Fibroblast of skin of right quadriceps (primary cell): ENCODE measurements around the gene IER2.
"Not testable (repeated sequence)": the region's sequence is repeated elsewhere in the genome, so short reads cannot be mapped to it uniquely, and the experiment has no call there.

Experiments used
- DNase-seq: peaks from one replicate; pipeline ENCODE4 v3.0.0-alpha.2; 2013

IER2 gene

DNA sequence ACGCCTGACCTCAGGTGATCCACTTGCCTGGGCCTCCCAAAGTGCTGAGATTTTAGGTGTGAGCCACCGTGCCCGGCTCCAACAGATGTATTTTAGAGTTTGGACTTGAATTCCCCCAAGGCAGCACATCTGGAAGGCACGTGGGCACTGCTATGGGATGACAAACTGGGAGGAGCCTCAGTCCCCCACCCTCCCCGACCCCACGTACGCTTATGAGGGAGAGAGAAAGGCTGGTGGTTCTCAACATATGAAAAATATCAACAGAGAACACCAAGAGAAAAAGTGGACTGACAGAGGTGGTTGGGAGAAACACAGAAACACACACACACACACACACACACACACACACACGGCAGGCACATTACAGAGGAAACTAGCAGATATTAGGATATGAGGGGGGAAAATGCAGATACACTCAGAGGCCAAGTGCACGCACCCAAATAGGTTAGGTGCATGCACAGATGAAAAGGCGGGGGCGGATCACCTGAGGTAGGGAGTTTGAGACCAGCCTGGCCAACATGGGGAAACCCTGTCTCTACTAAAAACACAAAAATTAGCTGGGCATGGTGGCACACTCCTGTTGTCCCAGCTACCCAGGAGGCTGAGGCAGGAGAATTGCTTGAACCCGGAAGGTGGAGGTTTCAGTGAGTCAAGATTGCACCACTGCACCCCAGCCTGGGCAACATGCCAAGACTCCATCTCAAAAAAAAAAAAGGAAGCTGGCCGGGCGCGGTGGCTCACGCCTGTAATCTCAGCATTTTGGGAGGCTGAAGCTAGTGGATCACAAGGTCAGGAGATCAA, 3.2 kb upstream of the IER2 start:
- peak; percentile 57 for DNase-seq

DNA sequence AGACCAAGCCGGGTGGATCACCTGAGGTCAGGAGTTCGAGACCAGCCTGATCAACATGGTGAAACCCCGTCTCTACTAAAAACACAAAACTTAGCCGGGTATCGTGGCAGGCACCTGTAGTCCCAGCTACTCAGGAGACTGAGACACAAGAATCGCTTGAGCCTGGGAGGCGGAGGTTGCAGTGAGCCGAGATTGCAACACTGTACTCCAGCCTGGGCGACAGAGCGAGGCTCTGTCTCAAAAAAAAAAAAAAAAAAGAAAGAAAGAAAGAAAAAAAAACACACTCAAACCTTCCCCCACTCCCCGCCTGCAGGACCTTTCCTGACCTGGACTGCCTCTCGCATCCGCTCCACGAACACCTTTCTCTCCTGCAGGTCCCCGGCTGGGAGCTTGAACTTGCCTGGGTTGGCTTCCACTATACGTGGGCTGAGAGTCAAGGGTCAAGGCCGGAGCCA, 1.0 kb upstream of the IER2 start:
- not testable (repeated sequence) for DNase-seq

- DNase-seq = no peak
These were observed 504 bp upstream of the IER2 start for GRCh38 chr19:13149628-13150186.

GRCh38 chr19:13150931-13151604, 857 bp downstream of the IER2 start:
- DNase-seq = no peak

- DNase-seq = peak; percentile 98
These were observed 1.6 kb downstream of the IER2 start for GRCh38 chr19:13151605-13152355.

- DNase-seq = no peak
These were observed 2.3 kb downstream of the IER2 start for GRCh38 chr19:13152356-13152973.

- peak; percentile 96 for DNase-seq
These were observed 2.9 kb downstream of the IER2 start for GRCh38 chr19:13152974-13153568.

DNA sequence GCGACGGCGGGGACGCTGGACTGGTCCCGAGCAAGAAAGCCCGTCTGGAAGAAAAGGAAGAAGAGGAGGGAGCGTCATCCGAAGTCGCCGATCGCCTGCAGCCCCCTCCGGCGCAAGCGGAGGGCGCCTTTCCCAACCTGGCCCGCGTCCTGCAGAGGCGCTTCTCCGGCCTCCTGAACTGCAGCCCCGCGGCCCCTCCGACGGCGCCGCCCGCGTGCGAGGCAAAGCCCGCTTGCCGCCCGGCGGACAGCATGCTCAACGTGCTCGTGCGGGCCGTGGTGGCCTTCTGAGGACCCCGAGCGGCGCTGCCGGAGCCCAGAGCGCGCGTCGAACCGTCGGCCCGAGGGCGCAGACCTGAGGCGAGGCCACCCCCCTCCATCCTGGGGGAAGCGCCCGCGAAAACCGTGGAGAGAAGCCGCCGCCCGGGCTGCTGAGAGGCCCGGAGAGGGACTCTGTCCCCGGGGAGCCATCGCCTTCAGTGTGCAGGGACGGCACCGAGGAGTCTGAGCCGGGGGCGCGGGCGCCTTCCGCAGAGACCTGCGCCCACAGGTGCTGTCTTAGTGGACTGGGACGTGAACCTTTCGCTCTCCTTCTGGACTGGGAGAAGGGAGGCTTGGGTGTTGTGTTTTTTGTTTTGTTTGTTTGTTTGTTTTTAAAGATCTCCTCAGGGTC, 3.5 kb downstream of the IER2 start:
- no peak for DNase-seq

- DNase-seq = peak; percentile 92
These were observed 4.1 kb downstream of the IER2 start for GRCh38 chr19:13154241-13154778.

- DNase-seq = peak; percentile 68
These were observed 4.8 kb downstream of the IER2 start for GRCh38 chr19:13154911-13155471.

DNA sequence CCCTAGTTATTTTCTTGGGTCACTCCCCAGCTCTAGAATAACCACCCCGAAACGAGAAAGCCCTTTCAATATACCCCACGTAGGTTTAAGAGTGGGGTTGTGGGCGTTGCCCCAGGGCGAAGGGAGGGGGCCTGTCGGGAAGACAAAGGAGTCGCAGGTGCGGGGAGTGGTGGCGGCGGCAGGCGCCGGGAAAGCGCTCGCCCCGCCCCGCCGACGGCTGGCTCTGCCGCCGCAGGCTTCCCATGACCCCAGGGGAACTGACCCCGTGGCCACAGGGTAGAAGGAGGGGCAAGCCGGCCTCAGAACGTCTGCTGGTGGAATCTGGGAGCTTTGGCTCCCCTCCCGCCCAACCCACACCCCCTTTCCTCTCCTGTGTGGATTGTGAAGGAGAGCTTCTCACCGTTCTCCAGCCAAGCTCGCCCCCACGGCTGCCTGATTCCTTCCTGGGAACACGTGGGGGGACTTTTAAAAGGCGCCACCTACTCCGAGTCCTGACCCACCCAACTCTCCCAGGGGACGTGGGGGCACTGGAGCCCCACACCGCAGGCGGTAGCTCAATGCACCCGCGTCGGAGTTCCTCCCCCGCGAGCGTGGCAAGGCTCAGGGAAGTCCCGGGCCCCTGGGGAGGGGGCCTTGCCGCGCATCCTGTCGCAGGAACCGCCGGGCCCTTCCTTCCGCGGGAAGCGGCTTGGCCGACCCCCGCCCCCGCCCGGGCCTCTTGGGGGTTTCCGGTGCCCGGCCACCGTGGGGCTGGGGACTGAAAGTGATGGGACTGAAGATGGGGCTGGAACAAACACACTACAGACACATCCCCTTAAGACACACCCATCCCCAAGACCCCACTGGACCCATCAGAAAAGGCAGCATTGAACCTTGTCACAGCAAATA, 5.5 kb downstream of the IER2 start:
- peak; percentile 57 for DNase-seq

DNA sequence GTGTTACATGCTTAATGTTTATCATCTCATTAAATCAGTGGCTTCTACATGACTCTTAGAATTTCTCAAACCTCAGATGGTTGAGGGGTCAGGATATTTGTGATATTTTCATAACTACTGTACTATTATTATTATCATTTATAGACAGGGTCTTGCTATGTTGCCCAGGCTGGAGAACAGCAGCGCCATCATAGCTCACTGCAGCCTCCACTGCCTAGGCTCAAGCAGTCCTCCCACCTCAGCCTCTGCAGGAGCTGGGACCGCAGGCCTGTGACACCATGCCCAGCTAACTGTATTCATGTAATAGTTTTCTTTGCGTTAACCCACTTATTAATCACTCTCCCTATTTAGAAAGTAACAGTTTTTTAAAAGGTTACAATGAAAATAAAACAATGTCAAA, 9.5 kb downstream of the IER2 start:
- DNase-seq = no peak

DNA sequence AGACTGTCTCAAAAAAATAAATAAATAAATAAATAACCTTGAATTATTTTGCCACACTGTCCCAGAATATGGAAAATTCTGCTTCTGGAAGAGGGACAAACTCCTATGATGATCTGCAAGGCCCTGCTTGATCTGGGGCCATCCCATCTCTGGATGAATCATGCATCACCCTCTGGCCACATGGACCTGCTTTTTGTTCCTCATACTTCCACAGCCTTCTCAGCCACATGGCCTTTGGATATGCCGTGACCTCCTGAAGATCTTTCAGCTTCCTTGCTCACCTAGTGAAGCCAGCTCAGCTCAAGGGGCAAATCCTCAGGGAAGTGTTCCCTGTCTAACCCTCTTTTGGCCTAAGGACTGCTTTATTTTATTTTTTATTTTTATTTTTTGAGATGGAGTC, 10.3 kb downstream of the IER2 start:
- DNase-seq = no peak

GRCh38 chr19:13162724-13163608, 12.8 kb downstream of the IER2 start:
- peak; percentile 97 for DNase-seq

GRCh38 chr19:13163609-13164342, 13.6 kb downstream of the IER2 start:
- DNase-seq = peak; percentile 86

GRCh38 chr19:13164343-13165161, 14.3 kb downstream of the IER2 start:
- peak; percentile 68 for DNase-seq
